ENCODE measurements around the gene MIEF2. TPM values are rescaled to one million over a fixed set of nuclear protein-coding genes. Genes with fewer than 3 reads are reported as not detected.

Gene MIEF2
- total RNA-seq, 6 experiments from 2014 or later = 5.9 to 10.6 (median 7.1) TPM

GRCh38 chr17:18315961-18316360, 55.5 kb downstream of the MIEF2 start:
- Histone ChIP-seq H3K4me3 (peak overlapping the region; percentile 72 to 89 (median 72)), H3K36me3 (no peaks in the 10 kb centered on the region), H3K27me3 (no peaks in the 10 kb centered on the region), H3K27ac (peak overlapping the region in 2 of 3 donors; percentile 76 to 91), H3K4me1 (peaks cover 0 to 44% (median 13%) of the 10 kb centered on the region in 4 donors), H3K9me3 (no peaks in the 10 kb centered on the region)
- TF ChIP-seq POLR2A (IDR thresholded peaks at IDR 0.05) (no peak), CTCF (IDR thresholded peaks at IDR 0.05) (no peak)
- intact Hi-C loops (cut with DNase I) = loop anchor here in 1 of 2 donors (10.0 kb wide), 1 partner anchor 61 kb away; the partner anchor contains the start of gene FLII
- no peak for DNase-seq
- no peak for ATAC-seq
- 63% methylated on average over 7 of the region's 11 CpGs for WGBS (ENCODE audit: insufficient coverage, low coverage, low lambda C conversion rate, missing lambda C conversion rate)

Other genes starting within 250 kb of the MIEF2 start
- gene ATPAF2, start 221.5 kb upstream of the MIEF2 start, total RNA-seq = 10 to 100 TPM; 17.2 to 21.0 (median 19.2) TPM
- 1 to 10 TPM; 4.8 to 6.1 (median 5.3) TPM for gene GID4, start 221.3 kb upstream of the MIEF2 start, total RNA-seq
- 10 to 100 TPM; 10.4 to 28.8 (median 17.3) TPM for gene DRG2, start 172.7 kb upstream of the MIEF2 start, total RNA-seq
- gene MYO15A, start 151.9 kb upstream of the MIEF2 start, total RNA-seq = 1 to 10 TPM in 4 of 6 experiments, under 1 TPM in 2; 0.19 to 6.2 (median 1.5) TPM
- 10 to 100 TPM; 57.5 to 71.8 (median 66.1) TPM for gene ALKBH5, start 76.8 kb upstream of the MIEF2 start, total RNA-seq
- gene LLGL1, start 35.0 kb upstream of the MIEF2 start, total RNA-seq = 1 to 10 TPM; 2.0 to 8.6 (median 2.8) TPM
- 100 to 1,000 TPM in 4 of 6 experiments, 10 to 100 TPM in 2; 89.0 to 171 (median 116) TPM for gene FLII, start 1.9 kb upstream of the MIEF2 start, total RNA-seq
- gene TOP3A, start 54.3 kb downstream of the MIEF2 start, total RNA-seq = 10 to 100 TPM; 13.7 to 29.9 (median 20.7) TPM
- 1 to 10 TPM; 4.2 to 7.9 (median 6.4) TPM for gene SMCR8, start 54.6 kb downstream of the MIEF2 start, total RNA-seq
- gene SHMT1, start 102.9 kb downstream of the MIEF2 start, total RNA-seq = 100 to 1,000 TPM; 208 to 457 (median 284) TPM
- 1 to 10 TPM in 3 of 6 experiments, under 1 TPM in 3; 0.46 to 1.6 (median 1.0) TPM for gene EVPLL, start 117.1 kb downstream of the MIEF2 start, total RNA-seq
- gene LGALS9C, start 216.1 kb downstream of the MIEF2 start, total RNA-seq = 1 to 10 TPM in 1 of 6 experiments, under 1 TPM in 5; 0.16 to 1.6 (median 0.48) TPM

Measured in right lobe of liver (tissue), 6 donors.